GM21526 (cell line): ENCODE data around the gene ZC3H14.
A peak's percentile ranks its signal among the peaks of the same experiment; 100 is the strongest.

Source experiments
- ATAC-seq: cut with Tn5 transposase; IDR thresholded peaks from one replicate; pipeline ENCODE4 v1.9.1; 2021; ENCODE audit warnings: moderate library complexity; ENCODE audit not compliant: unreplicated experiment, low FRiP score

Gene ZC3H14

DNA sequence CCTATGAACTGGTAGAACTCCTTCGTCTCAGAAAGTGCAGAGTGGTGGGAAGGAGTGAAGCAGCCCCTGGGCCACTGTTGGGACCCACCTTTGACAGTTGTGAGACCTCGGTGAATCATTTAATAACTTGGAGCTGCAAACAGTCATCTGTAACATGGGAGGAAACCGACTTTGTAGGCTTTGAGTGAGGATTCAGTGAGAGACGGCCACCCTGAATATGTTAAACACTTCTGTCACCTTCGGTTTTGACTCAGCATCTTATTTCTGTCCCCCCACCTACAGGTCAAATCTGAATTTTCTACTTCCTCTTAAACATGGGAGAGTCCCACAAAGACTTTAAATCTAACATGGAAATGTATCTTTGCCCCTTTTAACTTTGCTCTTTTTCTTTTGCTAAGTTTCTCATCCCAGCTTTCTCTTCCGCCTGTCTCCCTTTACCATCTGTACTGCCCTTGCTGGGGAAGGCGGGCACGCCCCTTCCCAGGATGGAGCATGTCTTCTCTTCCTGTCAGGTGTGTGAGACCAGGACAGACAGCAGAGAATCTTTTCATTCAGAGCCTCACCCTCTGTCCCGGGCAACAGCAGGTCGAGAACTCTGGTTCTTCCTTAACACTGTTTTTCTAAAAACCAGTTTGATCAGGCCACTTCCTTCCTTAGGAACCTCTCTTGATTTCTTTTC, 37.1 kb downstream of the ZC3H14 start:
- peak; percentile 91 for ATAC-seq

GRCh38 chr14:88604212-88604611, 41.4 kb downstream of the ZC3H14 start:
- ATAC-seq: no peak

- no peak for ATAC-seq
Observed at GRCh38 chr14:88605594-88605993, 42.8 kb downstream of the ZC3H14 start.

GRCh38 chr14:88607829-88608228, 45.0 kb downstream of the ZC3H14 start:
- no peak for ATAC-seq

- no peak for ATAC-seq
Observed at GRCh38 chr14:88611878-88612277, 49.0 kb downstream of the ZC3H14 start.

- no peak for ATAC-seq
Observed at GRCh38 chr14:88612981-88613380, 50.1 kb downstream of the ZC3H14 start.

DNA sequence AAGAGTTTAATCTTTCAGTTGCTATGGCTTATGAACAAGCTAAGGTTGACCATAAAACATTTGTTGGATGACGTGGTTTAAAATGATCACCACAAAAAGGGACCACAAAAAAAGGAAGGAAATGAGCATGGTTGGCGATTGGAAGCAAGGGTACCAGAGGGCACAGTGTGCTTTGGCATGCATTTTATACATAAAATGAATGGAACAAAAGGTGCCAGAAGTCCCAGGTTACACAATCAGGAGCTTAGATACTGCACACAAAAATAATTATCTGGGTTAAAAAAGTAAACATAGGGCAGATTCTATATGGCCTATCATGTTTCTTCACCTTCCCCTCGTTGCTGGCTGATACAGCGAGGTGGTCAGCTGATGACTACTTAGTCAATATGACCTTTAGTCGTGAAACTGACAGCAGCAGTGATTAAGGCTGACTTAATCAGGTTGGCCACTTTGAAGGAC, 50.7 kb downstream of the ZC3H14 start:
- no peak for ATAC-seq

GRCh38 chr14:88614218-88614907, 51.5 kb downstream of the ZC3H14 start:
- ATAC-seq: no peak

DNA sequence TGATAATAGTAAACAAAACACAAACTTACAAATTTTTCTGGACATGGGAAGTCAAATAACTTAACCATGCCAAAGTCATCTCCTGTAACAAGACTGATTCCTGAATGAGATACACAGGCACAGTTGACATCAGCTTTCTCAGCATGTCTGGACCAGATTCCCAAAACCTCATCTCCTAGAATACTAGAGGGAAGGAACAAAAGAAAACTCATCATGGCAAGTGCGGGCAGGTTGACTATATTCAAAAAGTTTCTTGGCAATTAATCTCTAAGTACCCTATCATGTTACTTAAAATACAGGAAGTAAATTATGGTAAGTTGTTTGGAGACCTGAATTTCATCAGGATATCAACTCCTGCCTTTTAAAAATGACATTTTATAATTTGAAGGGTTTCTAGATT, 53.9 kb downstream of the ZC3H14 start:
- no peak for ATAC-seq

GRCh38 chr14:88617479-88617878, 54.6 kb downstream of the ZC3H14 start:
- ATAC-seq: no peak

DNA sequence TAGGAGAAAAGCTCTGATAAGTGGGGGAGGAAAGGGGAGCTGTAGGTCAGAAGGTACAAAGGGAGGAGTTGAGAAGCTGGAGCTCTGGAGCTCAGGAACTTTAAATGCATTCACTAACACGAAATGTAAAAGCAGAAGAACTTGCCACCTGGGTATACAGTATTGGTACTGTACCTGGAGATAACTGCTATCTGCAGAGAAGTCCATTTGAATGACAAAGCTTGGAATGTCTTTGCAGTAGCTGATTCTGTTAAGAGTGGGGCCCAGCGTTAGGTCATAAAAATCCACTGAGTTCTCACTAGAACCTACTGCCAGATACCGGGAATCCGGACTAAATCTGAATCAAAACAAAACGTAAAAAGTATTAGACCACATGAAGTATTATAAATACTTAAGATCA, 55.6 kb downstream of the ZC3H14 start:
- no peak for ATAC-seq

DNA sequence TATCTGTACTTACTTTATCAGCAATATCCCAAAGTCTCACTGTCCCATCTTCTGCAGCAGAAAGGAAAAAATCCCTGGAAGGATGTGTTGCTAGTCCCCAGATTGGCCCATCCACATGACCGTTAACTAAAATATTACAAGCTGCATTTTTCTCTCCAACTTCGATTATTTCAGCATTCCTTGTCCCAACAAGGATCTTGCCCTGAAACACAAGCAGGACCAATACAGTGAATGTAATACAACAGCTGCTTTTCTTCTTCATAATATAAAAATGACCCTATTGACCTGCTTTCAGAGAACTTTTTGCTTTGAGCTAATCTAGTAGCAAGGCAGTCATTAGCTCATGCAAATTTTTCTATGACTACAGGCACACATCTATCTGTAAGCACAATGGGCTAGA, 58.3 kb downstream of the ZC3H14 start:
- no peak for ATAC-seq

DNA sequence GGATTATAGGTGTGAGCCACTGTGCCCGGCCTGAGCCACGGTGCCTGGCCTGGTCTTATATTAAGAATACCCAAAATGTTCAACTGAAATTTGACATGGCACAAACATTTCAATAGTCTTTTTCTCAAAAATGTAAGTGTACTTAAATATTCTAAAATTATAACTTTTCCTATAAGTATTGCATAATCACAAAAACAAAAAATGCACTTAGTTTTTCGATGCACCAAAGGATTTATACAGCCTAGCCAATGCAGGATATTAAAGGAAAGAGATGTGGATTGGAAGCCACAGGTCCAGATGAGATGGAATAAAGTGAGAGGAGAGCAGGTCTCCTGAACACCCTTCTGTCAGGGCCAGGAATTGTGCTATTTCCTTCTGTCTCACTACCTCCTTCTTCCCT, 62.8 kb downstream of the ZC3H14 start:
- no peak for ATAC-seq

GRCh38 chr14:88628033-88628432, 65.2 kb downstream of the ZC3H14 start:
- ATAC-seq: no peak

GRCh38 chr14:88628462-88628861, 65.6 kb downstream of the ZC3H14 start:
- ATAC-seq: no peak

GRCh38 chr14:88630565-88630964, 67.7 kb downstream of the ZC3H14 start:
- no peak for ATAC-seq

DNA sequence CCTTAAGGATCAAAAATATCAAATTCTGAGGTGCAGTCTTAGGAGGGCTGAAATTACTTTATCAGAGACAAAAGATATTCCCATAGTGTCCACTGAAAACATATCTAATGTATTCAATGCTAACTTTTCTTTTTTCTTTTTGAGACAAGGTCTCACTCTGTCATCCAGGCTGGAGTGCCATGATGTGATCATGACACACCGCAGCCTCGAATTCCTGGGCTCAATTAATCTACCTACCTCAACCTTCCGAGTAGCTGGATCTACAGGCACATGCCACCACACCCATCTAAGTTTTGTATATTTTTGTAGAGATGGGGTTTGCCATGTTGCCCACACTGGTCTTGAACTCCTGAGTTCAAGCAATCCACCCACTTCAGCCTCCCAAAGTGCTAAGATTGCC, 68.3 kb downstream of the ZC3H14 start:
- no peak for ATAC-seq

- no peak for ATAC-seq
Observed at GRCh38 chr14:88632512-88632911, 69.7 kb downstream of the ZC3H14 start.

GRCh38 chr14:88639221-88639620, 76.4 kb downstream of the ZC3H14 start:
- no peak for ATAC-seq

DNA sequence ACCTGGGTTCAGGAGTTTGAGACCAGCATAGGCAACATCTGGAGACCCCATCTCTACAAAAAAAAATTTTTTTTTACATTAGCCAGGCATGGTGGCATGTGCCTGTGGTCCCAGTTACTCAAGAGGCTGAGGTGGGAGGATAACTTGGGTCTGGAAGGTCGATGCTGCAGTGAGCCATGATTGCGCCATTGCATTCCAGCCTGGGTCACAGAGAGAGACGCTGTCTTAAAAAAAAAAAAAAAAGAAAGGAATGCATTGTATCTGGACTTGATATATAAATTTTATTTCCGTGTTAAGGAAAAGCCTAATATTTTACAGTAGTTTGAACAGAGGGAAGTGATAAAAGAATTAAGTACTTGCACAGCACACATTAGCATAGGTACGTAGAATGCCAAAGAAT, 97.2 kb downstream of the ZC3H14 start:
- ATAC-seq: no peak

- ATAC-seq: peak; percentile 77
Observed at GRCh38 chr14:88667555-88668273, 104.9 kb downstream of the ZC3H14 start.
